Heart right ventricle (tissue), 16 donors: Measurements from ENCODE around the gene ANKFY1. TPM values are rescaled to one million over a fixed set of nuclear protein-coding genes. Genes with fewer than 3 reads are reported as not detected.

Experiments used
- ATAC-seq, 8 donors: fragments of 200-7000 bp; cut with Tn5 transposase; one replicate each; pipeline ENCODE4 v1.9.1; 2020; ENCODE audit warnings: mild to moderate bottlenecking in 8 of 8, moderate library complexity in 8 of 8, moderate number of reproducible peaks in 1 of 8
- DNase-seq, 2 donors: peaks; one replicate each; pipeline ENCODE4 v3.0.0-alpha.2; 2020
- H3K27ac ChIP-seq, 10 donors: fragments of 200-600 bp; sonication (generic) in 2 of 10; one replicate each; pipeline versions ENCODE4 v1.5.0 to v1.8.0; 2020 to 2022; ENCODE audit warnings: mild to moderate bottlenecking in 3 of 10
- H3K27me3 ChIP-seq, 7 donors: fragments of 200-600 bp; one replicate each; pipeline ENCODE4 v1.8.0; 2021 to 2022; ENCODE audit warnings: mild to moderate bottlenecking in 2 of 7
- H3K36me3 ChIP-seq, 9 donors: fragments of 200-600 bp; sonication (generic) in 1 of 9; one replicate each; pipeline versions ENCODE4 v1.5.0 to v1.8.0; 2020 to 2022; ENCODE audit warnings: mild to moderate bottlenecking in 2 of 9
- H3K4me1 ChIP-seq, 9 donors: fragments of 200-600 bp; sonication (generic) in 1 of 9; one replicate each; pipeline versions ENCODE4 v1.5.0 to v1.8.0; 2020 to 2022; ENCODE audit warnings: mild to moderate bottlenecking in 4 of 9
- H3K4me3 ChIP-seq, 10 donors: fragments of 200-600 bp; sonication (generic) in 2 of 10; one replicate each; pipeline versions ENCODE4 v1.5.0 to v1.8.0; 2020 to 2022; ENCODE audit warnings: mild to moderate bottlenecking in 7 of 10, moderate library complexity in 2 of 10
- H3K9me3 ChIP-seq, 11 donors: fragments of 200-600 bp in 10 of 11; sonication (generic) in 2 of 11; one replicate each; pipeline versions ENCODE4 v1.5.0 to v1.8.0; 2013 to 2022; ENCODE audit warnings: mild to moderate bottlenecking in 2 of 11, control low read depth in 1 of 11, moderate library complexity in 1 of 11
- CTCF ChIP-seq, 9 donors: fragments of 200-600 bp; sonication (generic) in 2 of 9; IDR thresholded peaks; one replicate each; pipeline versions ENCODE4 v1.5.0 to v1.8.0; 2021 to 2022; ENCODE audit warnings: antibody characterized with exemption in 9 of 9, mild to moderate bottlenecking in 5 of 9, moderate library complexity in 1 of 9
- WGBS, 2 donors: extraction: QIAGEN DNeasy Blood & Tissue Kit; methylation state at CpG; one replicate each; pipeline ENCODE4 v1.1.7; 2013; ENCODE audit warnings: inconsistent platforms in 1 of 2; 5-methylcytosine and 5-hydroxymethylcytosine counted together
- intact Hi-C, 10 donors: fragments of 100-400 bp; cut with DNase I; formaldehyde crosslinking; loops; one replicate each; pipeline versions ENCODE4 v1.11.1 to v1.14.2; 2022
- polyA plus RNA-seq, 2 donors: library from polyadenylated mRNA; stranded (reverse); fragments of 200-250 nt; gene quantifications; one replicate each; pipeline ENCODE4 v1.2.3, GENCODE V29; 2013
- total RNA-seq, 10 donors: library from RNA; stranded (reverse); fragmentation: NEBNext Ultra II Directional in 3 of 10; extraction: Animal tissue kit (Norgen Biotek cat#: 25700) in 3 of 10; gene quantifications; one replicate each; pipeline versions ENCODE4 v1.2.1 to v1.2.4, GENCODE V29; 2021 to 2023
- donor health status: Arrhythmogenic right ventricular cardiomyopathy.
- donor health status: ischemic (EF 13 %, LVEDD 7.1; RV severe dilation, severe dysfunction).
- donor health status: healthy with polysubstance abuse.
- donor health status: DM: no; HTN: yes; CAD: no.
- donor health status: DM: no; HTN: no; CAD: no.
- donor health status: ischemic (EF 25% LVEDD 6.9; RV normal size, moderate dysfunction).
- donor health status: ischemic (EF 25% LVEDD 5.7; RV mildly dilated, moderate dysfunction).
- donor health status: healthy.
- donor health status: DM: yes; HTN: yes; CAD: no.
- donor health status: Ischemic cardiomyopathy.
- donor health status: ischemic (EF 35%, LVEDD 5.7; RV mildly dilated, moderate dysfunction).
- donor health status: nonischemic (EF 11% LVEDD 7.7; RV severe dilation, severe dysfunction).
- donor health status: DM: yes; HTN: yes; CAD: no.
- donor health status: PGD.
- donor health status: ischemic (EF 29% LVEDD 5.4; RV normal size, mild dysfunction).
- donor health status: nonischemic (EF 23%, LVEDD 6.1; RV moderate dilation, normal function).

Gene ANKFY1
- total and polyA plus RNA-seq, 12 donors, result 8.6 to 34.4 (median 24.0) TPM

GRCh38 chr17:4189280-4189679 lies 74.5 kb downstream of the ANKFY1 start:
- ATAC-seq (peak in 1 of 8 donors; percentile 27), DNase-seq (no peak)
- H3K36me3 ChIP-seq, result peaks cover 0 to 89% (median 22%) of the 10 kb centered on the region in 9 donors
- no peak overlapping the region for H3K4me3 ChIP-seq
- no peaks in the 10 kb centered on the region for H3K27me3 ChIP-seq
- intact Hi-C loops, result no loop called here
- no peak overlapping the region for H3K27ac ChIP-seq
- WGBS, 2 donors, result 89 to 90% methylated on average over 10 of the region's 10 CpGs
- H3K9me3 ChIP-seq, result no peaks in the 10 kb centered on the region
- H3K4me1 ChIP-seq, result peaks cover 0 to 19% (median 0%) of the 10 kb centered on the region in 9 donors
- no peak for TF ChIP-seq CTCF (IDR thresholded peaks at IDR 0.05)

GRCh38 chr17:4188076-4188475 lies 75.7 kb downstream of the ANKFY1 start:
- DNase-seq (no peak), ATAC-seq (no peak)
- Histone ChIP-seq H3K36me3 (peaks cover 0 to 89% (median 30%) of the 10 kb centered on the region in 9 donors), H3K27ac (peak overlapping the region in 1 of 10 donors; percentile 63), H3K4me1 (peaks cover 0 to 19% (median 0%) of the 10 kb centered on the region in 9 donors), H3K9me3 (no peaks in the 10 kb centered on the region), H3K27me3 (no peaks in the 10 kb centered on the region), H3K4me3 (no peak overlapping the region)
- intact Hi-C loops, result no loop called here
- WGBS, 2 donors, result 93 to 98% methylated on average over 9 of the region's 9 CpGs
- TF ChIP-seq CTCF (IDR thresholded peaks at IDR 0.05), result no peak

GRCh38 chr17:4187076-4187475 lies 76.7 kb downstream of the ANKFY1 start:
- Histone ChIP-seq H3K4me1 (peaks cover 0 to 19% (median 0%) of the 10 kb centered on the region in 9 donors), H3K27ac (peak overlapping the region in 4 of 10 donors; percentile 1 to 63 (median 26)), H3K4me3 (no peak overlapping the region), H3K9me3 (no peaks in the 10 kb centered on the region), H3K36me3 (peaks cover 0 to 91% (median 36%) of the 10 kb centered on the region in 9 donors), H3K27me3 (no peaks in the 10 kb centered on the region)
- ATAC-seq, result peak; percentile 26 to 71 (median 46)
- intact Hi-C loops, result no loop called here
- no peak for DNase-seq
- 79 to 84% methylated on average over 6 of the region's 6 CpGs for WGBS, 2 donors
- TF ChIP-seq CTCF (IDR thresholded peaks at IDR 0.05), result no peak

- TF ChIP-seq CTCF (IDR thresholded peaks at IDR 0.05), result no peak
- H3K4me1 ChIP-seq, result peaks cover 0 to 19% (median under 1%) of the 10 kb centered on the region in 9 donors
- ATAC-seq, result peak; percentile 36 to 85 (median 62)
- H3K9me3 ChIP-seq, result no peaks in the 10 kb centered on the region
- WGBS, 2 donors, result 60 to 65% methylated on average over 8 of the region's 8 CpGs
- peak overlapping the region in 4 of 10 donors; percentile 1 to 63 (median 26) for H3K27ac ChIP-seq
- H3K27me3 ChIP-seq, result no peaks in the 10 kb centered on the region
- peaks cover 0 to 97% (median 42%) of the 10 kb centered on the region in 9 donors for H3K36me3 ChIP-seq
- no peak overlapping the region for H3K4me3 ChIP-seq
- DNase-seq, result no peak
- intact Hi-C loops, result no loop called here
Measured at GRCh38 chr17:4186357-4186881, 77.4 kb downstream of the ANKFY1 start.
